ENCODE results near the gene CLNK. TPM values are rescaled to one million over a fixed set of nuclear protein-coding genes. Genes with fewer than 3 reads are reported as not detected.

Gene CLNK
- total RNA-seq, 2 experiments from 2014 or later = 0.05 to 0.17 TPM

DNA sequence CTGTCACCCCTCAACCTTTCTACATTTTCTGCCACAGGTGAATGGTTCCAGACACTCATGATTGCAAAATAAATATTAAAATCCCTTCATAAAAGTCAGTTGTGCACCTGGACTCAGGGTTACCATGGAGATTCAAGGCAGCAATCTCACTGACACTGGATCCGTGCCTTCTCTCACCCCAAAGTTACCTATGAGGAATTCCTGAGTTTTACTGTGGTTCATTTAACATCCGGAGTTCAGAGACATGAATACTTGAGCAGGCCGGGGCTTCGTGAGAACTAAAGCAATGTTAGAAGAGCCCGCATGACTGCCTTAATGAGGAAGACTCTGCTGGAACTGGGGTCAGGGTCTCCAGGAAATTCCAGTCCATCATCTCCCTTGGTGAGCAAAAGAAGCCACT, 12.5 kb upstream of the CLNK start:
- H3K4me3 Mint-ChIP-seq = no peak overlapping the region
- no peaks in the 10 kb centered on the region for H3K4me1 Mint-ChIP-seq (ENCODE audit: low read depth)
- no peak overlapping the region for H3K27ac Mint-ChIP-seq
- intact Hi-C loops (cut with DNase I, micrococcal nuclease) = no loop called here
- ATAC-seq (ENCODE audit: poor library complexity) (no peak), DNase-seq (no peak)
- Histone ChIP-seq H3K9me3 (ENCODE audit: control insufficient read depth in 1 of 2, insufficient read depth in 1 of 2, low read length in 2 of 2) (no peaks in the 10 kb centered on the region), H3K36me3 (ENCODE audit: insufficient read depth, low read length) (no peaks in the 10 kb centered on the region), H3K4me1 (ENCODE audit: insufficient read depth, low read length) (no peaks in the 10 kb centered on the region), H3K4me3 (ENCODE audit: low read length) (no peak overlapping the region), H3K27ac (ENCODE audit: low read depth in 1 of 2, low read length in 2 of 2) (no peak overlapping the region), H3K27me3 (ENCODE audit: control insufficient read depth in 1 of 2, insufficient read depth in 2 of 2, low read length in 2 of 2) (no peaks in the 10 kb centered on the region)
- H3K36me3 Mint-ChIP-seq (ENCODE audit: low read depth) = no peaks in the 10 kb centered on the region
- TF ChIP-seq, protein P1, sequence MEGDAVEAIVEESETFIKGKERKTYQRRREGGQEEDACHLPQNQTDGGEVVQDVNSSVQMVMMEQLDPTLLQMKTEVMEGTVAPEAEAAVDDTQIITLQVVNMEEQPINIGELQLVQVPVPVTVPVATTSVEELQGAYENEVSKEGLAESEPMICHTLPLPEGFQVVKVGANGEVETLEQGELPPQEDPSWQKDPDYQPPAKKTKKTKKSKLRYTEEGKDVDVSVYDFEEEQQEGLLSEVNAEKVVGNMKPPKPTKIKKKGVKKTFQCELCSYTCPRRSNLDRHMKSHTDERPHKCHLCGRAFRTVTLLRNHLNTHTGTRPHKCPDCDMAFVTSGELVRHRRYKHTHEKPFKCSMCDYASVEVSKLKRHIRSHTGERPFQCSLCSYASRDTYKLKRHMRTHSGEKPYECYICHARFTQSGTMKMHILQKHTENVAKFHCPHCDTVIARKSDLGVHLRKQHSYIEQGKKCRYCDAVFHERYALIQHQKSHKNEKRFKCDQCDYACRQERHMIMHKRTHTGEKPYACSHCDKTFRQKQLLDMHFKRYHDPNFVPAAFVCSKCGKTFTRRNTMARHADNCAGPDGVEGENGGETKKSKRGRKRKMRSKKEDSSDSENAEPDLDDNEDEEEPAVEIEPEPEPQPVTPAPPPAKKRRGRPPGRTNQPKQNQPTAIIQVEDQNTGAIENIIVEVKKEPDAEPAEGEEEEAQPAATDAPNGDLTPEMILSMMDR (IDR thresholded peaks at IDR 0.05) = no peak
- POLR2A ChIA-PET = no interaction called here
- CTCF ChIA-PET = no interaction called here
- H3K27me3 Mint-ChIP-seq = no peaks in the 10 kb centered on the region
- H3K9me3 Mint-ChIP-seq = no peaks in the 10 kb centered on the region

DNA sequence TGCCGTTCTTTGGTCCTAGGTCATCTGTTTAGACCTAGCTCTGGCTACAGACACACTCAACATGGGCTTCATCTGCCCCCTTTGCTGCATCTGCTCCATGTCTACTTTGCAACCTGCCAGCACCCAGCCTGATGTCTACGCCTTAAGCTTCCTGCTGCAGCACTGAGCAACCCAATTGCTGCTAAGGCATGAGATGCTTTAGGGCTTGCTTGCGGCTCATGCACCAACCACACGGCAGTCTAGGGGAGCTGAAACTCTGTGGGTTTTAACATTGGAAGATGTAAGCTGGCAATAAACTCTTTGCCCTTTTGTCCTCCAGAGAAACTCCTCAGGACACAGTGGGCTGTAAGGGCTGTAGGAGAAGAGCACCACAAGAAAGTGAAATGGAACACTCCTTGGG, 11.7 kb upstream of the CLNK start:
- no peak for ATAC-seq (ENCODE audit: poor library complexity)
- no peaks in the 10 kb centered on the region for H3K27me3 Mint-ChIP-seq
- no peak for DNase-seq
- intact Hi-C loops (cut with DNase I, micrococcal nuclease) = no loop called here
- no peaks in the 10 kb centered on the region for H3K36me3 Mint-ChIP-seq (ENCODE audit: low read depth)
- no peaks in the 10 kb centered on the region for H3K4me1 Mint-ChIP-seq (ENCODE audit: low read depth)
- H3K4me3 Mint-ChIP-seq = no peak overlapping the region
- Histone ChIP-seq H3K9me3 (ENCODE audit: control insufficient read depth in 1 of 2, insufficient read depth in 1 of 2, low read length in 2 of 2) (no peaks in the 10 kb centered on the region), H3K4me1 (ENCODE audit: insufficient read depth, low read length) (no peaks in the 10 kb centered on the region), H3K4me3 (ENCODE audit: low read length) (no peak overlapping the region), H3K36me3 (ENCODE audit: insufficient read depth, low read length) (no peaks in the 10 kb centered on the region), H3K27ac (ENCODE audit: low read depth in 1 of 2, low read length in 2 of 2) (no peak overlapping the region), H3K27me3 (ENCODE audit: control insufficient read depth in 1 of 2, insufficient read depth in 2 of 2, low read length in 2 of 2) (no peaks in the 10 kb centered on the region)
- CTCF ChIA-PET = no interaction called here
- no peaks in the 10 kb centered on the region for H3K9me3 Mint-ChIP-seq
- H3K27ac Mint-ChIP-seq = no peak overlapping the region
- TF ChIP-seq, protein P1 (IDR thresholded peaks at IDR 0.05) = no peak
- POLR2A ChIA-PET = no interaction called here

DNA sequence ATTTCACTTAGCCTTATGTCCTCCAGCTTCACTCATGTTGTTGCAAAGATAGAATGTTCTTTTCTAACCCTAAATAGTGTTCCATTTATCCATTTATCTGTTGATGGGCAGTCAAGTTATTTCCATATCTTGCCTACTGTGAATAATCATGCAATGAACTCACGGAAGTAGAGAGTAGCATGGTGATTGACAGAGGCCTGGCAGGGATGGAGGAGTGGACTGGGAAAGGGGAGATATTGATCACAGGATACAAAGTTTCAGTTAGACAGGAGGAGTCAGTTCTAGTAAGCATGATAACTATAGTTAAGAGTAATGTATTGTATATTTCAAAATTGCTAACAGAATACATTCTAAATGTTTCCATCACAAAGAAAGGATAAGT, 10.3 kb upstream of the CLNK start:
- no peaks in the 10 kb centered on the region for H3K9me3 ChIP-seq (ENCODE audit: control insufficient read depth in 1 of 2, insufficient read depth in 1 of 2, low read length in 2 of 2)
- ATAC-seq (ENCODE audit: poor library complexity) (no peak), DNase-seq (no peak)
- no peaks in the 10 kb centered on the region for H3K4me1 ChIP-seq (ENCODE audit: insufficient read depth, low read length)
- TF ChIP-seq, protein P1 (IDR thresholded peaks at IDR 0.05) = no peak
- no peaks in the 10 kb centered on the region for H3K27me3 ChIP-seq (ENCODE audit: control insufficient read depth in 1 of 2, insufficient read depth in 2 of 2, low read length in 2 of 2)
- no peak overlapping the region for H3K4me3 ChIP-seq (ENCODE audit: low read length)
- H3K4me3 Mint-ChIP-seq = no peak overlapping the region
- ChIA-PET POLR2A (interaction anchor here (0.8 kb wide), 1 partner anchor 857 kb away, joined by 3 read pairs; no protein-coding TSS in a partner anchor), CTCF (no interaction called here)
- no peaks in the 10 kb centered on the region for H3K36me3 Mint-ChIP-seq (ENCODE audit: low read depth)
- H3K27ac Mint-ChIP-seq = no peak overlapping the region
- no peak overlapping the region for H3K27ac ChIP-seq (ENCODE audit: low read depth in 1 of 2, low read length in 2 of 2)
- no peaks in the 10 kb centered on the region for H3K9me3 Mint-ChIP-seq
- intact Hi-C loops (cut with DNase I, micrococcal nuclease) = no loop called here
- H3K27me3 Mint-ChIP-seq = no peaks in the 10 kb centered on the region
- no peaks in the 10 kb centered on the region for H3K36me3 ChIP-seq (ENCODE audit: insufficient read depth, low read length)
- H3K4me1 Mint-ChIP-seq (ENCODE audit: low read depth) = no peaks in the 10 kb centered on the region

Data from CD4-positive, alpha-beta T cell (primary cell).